Neural cell (in vitro differentiated cells): ENCODE data around the gene CA12. TPM values are rescaled to one million over a fixed set of nuclear protein-coding genes. Genes with fewer than 3 reads are reported as not detected.

Experiments used
- H2AFZ ChIP-seq: fragments of 200-600, 300-800 bp; sonication (generic), shearing (Covaris generic); 2 replicates; pipeline ENCODE4 v1.6.0; 2014; ENCODE audit warnings: low read depth, mild to moderate bottlenecking, antibody characterized with exemption, low read length, moderate library complexity
- H3F3A ChIP-seq: fragments of 200-600 bp; shearing (Covaris generic); 2 replicates; pipeline ENCODE4 v1.6.1; 2016; ENCODE audit warnings: mild to moderate bottlenecking, moderate library complexity, mixed read lengths, antibody characterized with exemption, low read length; ENCODE audit not compliant: insufficient read depth, poor library complexity, severe bottlenecking
- H3K27ac ChIP-seq: fragments of 200-600, 300-800 bp; sonication (generic), shearing (Covaris generic); 2 replicates; pipeline ENCODE4 v1.5.1; 2014; ENCODE audit warnings: mild to moderate bottlenecking, low read length, moderate library complexity
- H3K27me3 ChIP-seq: fragments of 300-800, 200-600 bp; sonication (generic), shearing (Covaris generic); 2 replicates; pipeline ENCODE4 v1.6.0; 2014; ENCODE audit warnings: mild to moderate bottlenecking, low read depth, low read length, moderate library complexity; ENCODE audit not compliant: insufficient read depth
- H3K36me3 ChIP-seq: fragments of 300-800, 200-600 bp; sonication (generic), shearing (Covaris generic); 2 replicates; pipeline ENCODE4 v1.5.1; 2014; ENCODE audit warnings: mild to moderate bottlenecking, antibody characterized with exemption, low read length, moderate library complexity; ENCODE audit not compliant: insufficient read depth
- H3K4me2 ChIP-seq: fragments of 300-800, 200-600 bp; sonication (generic), shearing (Covaris generic); 2 replicates; pipeline ENCODE4 v1.6.0; 2014; ENCODE audit warnings: mild to moderate bottlenecking, low read length
- H3K4me3 ChIP-seq: fragments of 300-800, 200-600 bp; sonication (generic), shearing (Covaris generic); 2 replicates; pipeline ENCODE4 v1.5.1; 2014; ENCODE audit warnings: mild to moderate bottlenecking, low read length, moderate library complexity
- H3K79me2 ChIP-seq: fragments of 200-600 bp; shearing (Covaris generic); replicated peaks from 2 replicates; pipeline ENCODE4 v1.6.0; 2014; ENCODE audit warnings: mild to moderate bottlenecking, low read length, moderate library complexity; ENCODE audit not compliant: insufficient read depth
- H3K9ac ChIP-seq: fragments of 300-800, 200-600 bp; sonication (generic), shearing (Covaris generic); 2 replicates; pipeline ENCODE4 v1.6.1; 2016; ENCODE audit warnings: mild to moderate bottlenecking, low read length, mixed read lengths
- H3K9me2 ChIP-seq: fragments of 200-600 bp; shearing (Covaris generic); 2 replicates; pipeline ENCODE4 v1.6.1; 2016; ENCODE audit warnings: mild to moderate bottlenecking, low read length, mixed read lengths; ENCODE audit not compliant: insufficient read depth
- H3K9me3 ChIP-seq: fragments of 200-600, 300-800 bp; sonication (generic), shearing (Covaris generic); 2 replicates; pipeline ENCODE4 v1.6.1; 2016; ENCODE audit warnings: mild to moderate bottlenecking, mixed run types, low read length, moderate library complexity, mixed read lengths
- H4K20me1 ChIP-seq: fragments of 200-600 bp; shearing (Covaris generic); 2 replicates; pipeline ENCODE4 v1.6.1; 2016; ENCODE audit warnings: mild to moderate bottlenecking, mixed run types; ENCODE audit not compliant: insufficient read depth
- EP300 ChIP-seq: fragments of 450-650 bp; conservative IDR thresholded peaks from 2 replicates; pipeline ENCODE4 v1.6.1; 2014; ENCODE audit warnings: antibody characterized with exemption, mild to moderate bottlenecking, moderate library complexity; ENCODE audit not compliant: poor library complexity, severe bottlenecking
- EZH2 ChIP-seq: fragments of 200-600, 300-800 bp; shearing (Covaris generic), sonication (generic); IDR thresholded peaks from 2 replicates; pipeline ENCODE4 v1.6.1; 2014; ENCODE audit warnings: antibody characterized with exemption, low read length, borderline replicate concordance, mild to moderate bottlenecking; ENCODE audit not compliant: insufficient read depth, poor library complexity, severe bottlenecking
- MXI1 ChIP-seq: fragments of 450-650 bp; conservative IDR thresholded peaks from 2 replicates; pipeline ENCODE4 v1.6.1; 2014; ENCODE audit warnings: antibody characterized with exemption, mild to moderate bottlenecking; ENCODE audit not compliant: poor library complexity, severe bottlenecking
- POLR2AphosphoS5 ChIP-seq: IDR thresholded peaks from 2 replicates; pipeline ENCODE4 v1.6.1; 2012
- RAD21 ChIP-seq: fragments of 450-650 bp; conservative IDR thresholded peaks from 2 replicates; pipeline ENCODE4 v1.6.1; 2014; ENCODE audit warnings: antibody characterized with exemption, mild to moderate bottlenecking, moderate library complexity
- SMC3 ChIP-seq: fragments of 450-650 bp; conservative IDR thresholded peaks from 2 replicates; pipeline ENCODE4 v1.6.1; 2014; ENCODE audit warnings: antibody characterized with exemption, mild to moderate bottlenecking, moderate library complexity; ENCODE audit not compliant: poor library complexity
- TAF1 ChIP-seq: IDR thresholded peaks from 2 replicates; pipeline ENCODE4 v1.6.1; 2012; ENCODE audit warnings: low read depth
- polyA plus RNA-seq: library from polyadenylated mRNA; depleted of rRNA; stranded (reverse); fragments of >200 nt; gene quantifications from 2 replicates; pipeline ENCODE4 v1.2.3, GENCODE V29; 2014
- TF ChIP-seq, protein P1 (sequence below): IDR thresholded peaks from 2 replicates; pipeline ENCODE4 v1.6.1; 2012; ENCODE audit warnings: borderline replicate concordance
- TF ChIP-seq, protein P2 (sequence below): fragments of 450-650 bp; IDR thresholded peaks from 2 replicates; pipeline ENCODE4 v1.5.1; 2014; ENCODE audit warnings: antibody characterized with exemption, mild to moderate bottlenecking, moderate library complexity; ENCODE audit not compliant: poor library complexity, severe bottlenecking

Gene CA12
- polyA plus RNA-seq, 1 donor from 2014 or later: 0.11 TPM

DNA sequence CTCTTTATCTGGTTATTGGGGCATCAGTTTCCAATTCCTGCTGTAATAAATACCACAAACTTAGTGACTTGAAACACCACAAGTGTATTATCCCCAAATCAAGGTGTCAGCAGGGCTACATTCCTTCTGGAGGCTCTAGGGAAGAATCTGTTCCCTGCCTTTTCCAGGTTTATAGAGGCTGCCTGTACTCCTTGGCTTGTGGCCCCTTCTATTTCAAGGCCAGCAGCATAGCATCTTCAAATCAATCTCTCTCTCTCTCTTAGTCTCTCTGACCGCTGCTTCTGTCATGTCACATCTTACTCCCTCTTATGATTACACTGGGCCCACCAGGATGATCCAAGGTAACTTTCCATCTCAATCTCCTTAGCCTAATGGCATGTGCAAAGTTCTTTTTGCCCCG, 44.9 kb upstream of the CA12 start:
- H4K20me1 ChIP-seq: no peaks in the 10 kb centered on the region
- H2AFZ ChIP-seq: no peak overlapping the region
- no peaks in the 10 kb centered on the region for H3K9me2 ChIP-seq
- no peaks in the 10 kb centered on the region for H3K9me3 ChIP-seq
- no peak overlapping the region for H3K27ac ChIP-seq
- TF ChIP-seq, protein P1, sequence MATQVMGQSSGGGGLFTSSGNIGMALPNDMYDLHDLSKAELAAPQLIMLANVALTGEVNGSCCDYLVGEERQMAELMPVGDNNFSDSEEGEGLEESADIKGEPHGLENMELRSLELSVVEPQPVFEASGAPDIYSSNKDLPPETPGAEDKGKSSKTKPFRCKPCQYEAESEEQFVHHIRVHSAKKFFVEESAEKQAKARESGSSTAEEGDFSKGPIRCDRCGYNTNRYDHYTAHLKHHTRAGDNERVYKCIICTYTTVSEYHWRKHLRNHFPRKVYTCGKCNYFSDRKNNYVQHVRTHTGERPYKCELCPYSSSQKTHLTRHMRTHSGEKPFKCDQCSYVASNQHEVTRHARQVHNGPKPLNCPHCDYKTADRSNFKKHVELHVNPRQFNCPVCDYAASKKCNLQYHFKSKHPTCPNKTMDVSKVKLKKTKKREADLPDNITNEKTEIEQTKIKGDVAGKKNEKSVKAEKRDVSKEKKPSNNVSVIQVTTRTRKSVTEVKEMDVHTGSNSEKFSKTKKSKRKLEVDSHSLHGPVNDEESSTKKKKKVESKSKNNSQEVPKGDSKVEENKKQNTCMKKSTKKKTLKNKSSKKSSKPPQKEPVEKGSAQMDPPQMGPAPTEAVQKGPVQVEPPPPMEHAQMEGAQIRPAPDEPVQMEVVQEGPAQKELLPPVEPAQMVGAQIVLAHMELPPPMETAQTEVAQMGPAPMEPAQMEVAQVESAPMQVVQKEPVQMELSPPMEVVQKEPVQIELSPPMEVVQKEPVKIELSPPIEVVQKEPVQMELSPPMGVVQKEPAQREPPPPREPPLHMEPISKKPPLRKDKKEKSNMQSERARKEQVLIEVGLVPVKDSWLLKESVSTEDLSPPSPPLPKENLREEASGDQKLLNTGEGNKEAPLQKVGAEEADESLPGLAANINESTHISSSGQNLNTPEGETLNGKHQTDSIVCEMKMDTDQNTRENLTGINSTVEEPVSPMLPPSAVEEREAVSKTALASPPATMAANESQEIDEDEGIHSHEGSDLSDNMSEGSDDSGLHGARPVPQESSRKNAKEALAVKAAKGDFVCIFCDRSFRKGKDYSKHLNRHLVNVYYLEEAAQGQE: no peak
- TF ChIP-seq POLR2AphosphoS5 (no peak), RAD21 (no peak), EZH2 (no peak), SMC3 (no peak), EP300 (no peak), MXI1 (no peak), TAF1 (no peak)
- TF ChIP-seq, protein P2, sequence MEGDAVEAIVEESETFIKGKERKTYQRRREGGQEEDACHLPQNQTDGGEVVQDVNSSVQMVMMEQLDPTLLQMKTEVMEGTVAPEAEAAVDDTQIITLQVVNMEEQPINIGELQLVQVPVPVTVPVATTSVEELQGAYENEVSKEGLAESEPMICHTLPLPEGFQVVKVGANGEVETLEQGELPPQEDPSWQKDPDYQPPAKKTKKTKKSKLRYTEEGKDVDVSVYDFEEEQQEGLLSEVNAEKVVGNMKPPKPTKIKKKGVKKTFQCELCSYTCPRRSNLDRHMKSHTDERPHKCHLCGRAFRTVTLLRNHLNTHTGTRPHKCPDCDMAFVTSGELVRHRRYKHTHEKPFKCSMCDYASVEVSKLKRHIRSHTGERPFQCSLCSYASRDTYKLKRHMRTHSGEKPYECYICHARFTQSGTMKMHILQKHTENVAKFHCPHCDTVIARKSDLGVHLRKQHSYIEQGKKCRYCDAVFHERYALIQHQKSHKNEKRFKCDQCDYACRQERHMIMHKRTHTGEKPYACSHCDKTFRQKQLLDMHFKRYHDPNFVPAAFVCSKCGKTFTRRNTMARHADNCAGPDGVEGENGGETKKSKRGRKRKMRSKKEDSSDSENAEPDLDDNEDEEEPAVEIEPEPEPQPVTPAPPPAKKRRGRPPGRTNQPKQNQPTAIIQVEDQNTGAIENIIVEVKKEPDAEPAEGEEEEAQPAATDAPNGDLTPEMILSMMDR: no peak
- no peaks in the 10 kb centered on the region for H3K36me3 ChIP-seq
- no peaks in the 10 kb centered on the region for H3K27me3 ChIP-seq
- H3F3A ChIP-seq: no peaks in the 10 kb centered on the region
- no peaks in the 10 kb centered on the region for H3K79me2 ChIP-seq
- no peak overlapping the region for H3K9ac ChIP-seq
- no peak overlapping the region for H3K4me2 ChIP-seq
- no peak overlapping the region for H3K4me3 ChIP-seq

DNA sequence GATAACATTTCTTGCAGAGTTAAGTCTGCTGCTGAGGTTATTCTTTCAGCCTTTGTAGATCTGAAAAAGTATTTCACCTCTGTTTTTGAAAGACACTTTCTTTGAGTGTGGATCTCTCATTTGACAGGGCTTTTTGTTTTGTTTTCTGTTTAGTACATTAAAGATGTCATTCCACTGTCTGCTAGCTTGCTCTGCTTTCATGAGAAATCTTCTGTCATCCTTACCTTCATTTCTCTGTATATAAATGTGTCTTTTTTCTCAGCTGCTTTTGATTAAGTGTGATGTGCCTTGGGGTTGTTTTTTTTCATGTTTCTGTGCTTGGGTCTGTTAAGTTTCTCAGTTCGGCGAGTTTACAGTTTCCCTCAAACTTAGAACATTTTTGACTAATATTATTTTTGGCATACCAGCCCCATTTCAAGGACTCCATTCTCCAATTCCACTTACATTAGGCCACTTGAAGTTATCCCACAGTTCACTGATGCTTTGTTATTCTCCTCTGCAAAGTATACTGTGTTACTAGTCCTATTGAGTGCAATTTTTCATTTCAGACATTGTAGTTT, 43.9 kb upstream of the CA12 start:
- no peak overlapping the region for H3K9ac ChIP-seq
- H3F3A ChIP-seq: no peaks in the 10 kb centered on the region
- no peaks in the 10 kb centered on the region for H3K27me3 ChIP-seq
- no peaks in the 10 kb centered on the region for H3K36me3 ChIP-seq
- H3K27ac ChIP-seq: no peak overlapping the region
- no peaks in the 10 kb centered on the region for H3K79me2 ChIP-seq
- no peaks in the 10 kb centered on the region for H4K20me1 ChIP-seq
- no peak overlapping the region for H3K4me3 ChIP-seq
- no peaks in the 10 kb centered on the region for H3K9me2 ChIP-seq
- H3K4me2 ChIP-seq: no peak overlapping the region
- no peaks in the 10 kb centered on the region for H3K9me3 ChIP-seq
- TF ChIP-seq POLR2AphosphoS5: no peak
- TF ChIP-seq SMC3: no peak
- TF ChIP-seq TAF1: no peak
- TF ChIP-seq, protein P2: no peak
- no peak for TF ChIP-seq EP300
- TF ChIP-seq, protein P1: no peak
- no peak for TF ChIP-seq EZH2
- no peak for TF ChIP-seq MXI1
- no peak for TF ChIP-seq RAD21
- no peak overlapping the region for H2AFZ ChIP-seq
